ENCODE data around the gene MBNL3. TPM values are rescaled to one million over a fixed set of nuclear protein-coding genes. Genes with fewer than 3 reads are reported as not detected.
"Not testable (repeated sequence)": the region's sequence is repeated elsewhere in the genome, so short reads cannot be mapped to it uniquely, and the experiment has no call there.

MBNL3 gene
- total RNA-seq, 1 donor from 2014 or later: 22.6 TPM

GRCh38 chrX:132393085-132393484 lies 95.8 kb downstream of the MBNL3 start:
- DNase-seq (ENCODE audit: low spot score) (no peak), ATAC-seq (no peak)
- intact Hi-C loops (cut with DNase I): no loop called here

GRCh38 chrX:132390792-132391191 lies 98.0 kb downstream of the MBNL3 start:
- intact Hi-C loops (cut with DNase I): no loop called here
- no peak for DNase-seq (ENCODE audit: low spot score)

GRCh38 chrX:132389480-132389879 lies 99.4 kb downstream of the MBNL3 start:
- ATAC-seq (peak; percentile 92), DNase-seq (ENCODE audit: low spot score) (no peak)
- intact Hi-C loops (cut with DNase I): no loop called here

More at GRCh38 chrX:132390792-132391191, 98.0 kb downstream of the MBNL3 start:
- no peak for ATAC-seq

- intact Hi-C loops (cut with DNase I): no loop called here
- ATAC-seq (no peak), DNase-seq (ENCODE audit: low spot score) (no peak)
These were observed 100.5 kb downstream of the MBNL3 start for GRCh38 chrX:132388371-132388770.

GRCh38 chrX:132384301-132384700 lies 104.5 kb downstream of the MBNL3 start:
- no peak for DNase-seq (ENCODE audit: low spot score)
- intact Hi-C loops (cut with DNase I): no loop called here

DNA sequence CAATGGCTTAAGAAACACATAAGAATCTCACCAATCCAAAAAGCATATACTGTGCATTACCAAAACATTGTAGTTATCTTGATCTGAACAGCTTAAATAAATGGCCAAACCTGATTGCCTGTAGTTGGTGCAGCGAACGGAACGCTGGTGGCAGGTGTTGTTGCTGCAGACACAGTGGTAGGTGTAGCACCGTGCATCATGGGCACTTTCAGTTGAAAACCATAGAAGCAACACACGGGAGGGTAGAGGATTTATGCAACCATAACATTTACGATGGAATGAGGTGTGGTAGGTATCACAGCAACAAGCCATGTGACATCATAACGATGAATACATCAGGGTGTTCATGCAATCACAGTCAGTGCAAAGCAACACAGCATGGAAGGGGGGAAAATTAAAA lies 106.8 kb downstream of the MBNL3 start:
- no peak for DNase-seq (ENCODE audit: low spot score)
- intact Hi-C loops (cut with DNase I): no loop called here
- ATAC-seq: no peak

More at GRCh38 chrX:132384301-132384700, 104.5 kb downstream of the MBNL3 start:
- no peak for ATAC-seq

GRCh38 chrX:132378281-132378680 lies 110.6 kb downstream of the MBNL3 start:
- intact Hi-C loops (cut with DNase I): no loop called here
- DNase-seq (ENCODE audit: low spot score): no peak
- no peak for ATAC-seq

DNA sequence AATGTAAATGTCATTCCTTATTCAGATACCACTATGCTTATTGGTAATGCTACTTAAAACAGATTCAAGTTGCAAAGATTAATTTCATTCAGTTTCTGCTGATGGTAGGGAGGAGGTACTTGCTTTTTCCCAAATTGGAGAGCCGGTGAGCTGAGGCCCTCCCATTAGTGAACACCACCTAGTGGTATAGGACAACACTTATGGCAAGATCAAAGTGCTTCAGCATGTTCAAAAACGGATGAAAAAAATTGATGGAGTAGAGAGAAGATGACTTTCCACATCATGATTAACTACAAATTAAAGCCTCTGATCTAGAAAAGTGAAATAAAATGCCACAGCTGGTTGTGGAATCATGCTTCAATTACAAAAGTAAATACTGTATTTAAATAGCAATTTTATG lies 112.9 kb downstream of the MBNL3 start:
- no peak for ATAC-seq
- intact Hi-C loops (cut with DNase I): no loop called here
- DNase-seq (ENCODE audit: low spot score): no peak

- intact Hi-C loops (cut with DNase I): no loop called here
- DNase-seq (ENCODE audit: low spot score) (no peak), ATAC-seq (no peak)
These were observed 115.2 kb downstream of the MBNL3 start for GRCh38 chrX:132373610-132374009.

DNA sequence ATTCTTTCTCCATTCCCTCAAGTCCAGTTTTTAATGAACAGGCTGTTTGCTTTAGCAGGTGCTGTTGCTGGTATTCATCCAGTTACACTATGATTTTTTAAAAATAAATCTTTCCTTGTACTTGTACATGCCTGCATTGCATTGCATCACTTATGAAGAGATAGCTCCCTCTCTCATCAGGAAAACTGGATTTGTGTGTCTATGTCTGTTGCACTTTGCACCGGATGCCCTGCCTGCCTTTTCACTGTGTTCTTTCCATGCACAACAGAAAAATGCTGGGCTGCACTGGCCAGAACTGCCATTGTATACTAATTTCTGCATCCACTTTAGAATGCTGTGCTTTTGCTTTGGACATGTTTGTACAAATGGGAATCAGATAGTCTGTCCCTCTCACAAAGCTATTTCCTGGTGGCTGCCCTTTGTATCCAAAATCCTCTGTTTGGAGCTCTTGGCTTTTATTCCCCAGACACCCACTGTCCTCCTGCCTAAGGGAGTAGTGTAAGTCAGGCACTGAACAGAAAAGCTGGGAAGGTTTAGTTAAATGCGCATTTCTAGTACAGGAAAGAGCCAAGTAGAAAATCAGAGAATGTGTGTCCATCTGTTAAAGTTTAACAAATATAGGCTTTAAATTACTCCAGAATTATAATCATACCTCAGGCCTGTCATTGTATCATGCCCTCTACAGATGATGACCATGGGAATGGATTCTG lies 119.1 kb downstream of the MBNL3 start:
- intact Hi-C loops (cut with DNase I): no loop called here
- ATAC-seq (peak; percentile 65), DNase-seq (ENCODE audit: low spot score) (no peak)

GRCh38 chrX:132367984-132368383 lies 120.9 kb downstream of the MBNL3 start:
- DNase-seq (ENCODE audit: low spot score) (no peak), ATAC-seq (peak; percentile 28)
- intact Hi-C loops (cut with DNase I): no loop called here

DNA sequence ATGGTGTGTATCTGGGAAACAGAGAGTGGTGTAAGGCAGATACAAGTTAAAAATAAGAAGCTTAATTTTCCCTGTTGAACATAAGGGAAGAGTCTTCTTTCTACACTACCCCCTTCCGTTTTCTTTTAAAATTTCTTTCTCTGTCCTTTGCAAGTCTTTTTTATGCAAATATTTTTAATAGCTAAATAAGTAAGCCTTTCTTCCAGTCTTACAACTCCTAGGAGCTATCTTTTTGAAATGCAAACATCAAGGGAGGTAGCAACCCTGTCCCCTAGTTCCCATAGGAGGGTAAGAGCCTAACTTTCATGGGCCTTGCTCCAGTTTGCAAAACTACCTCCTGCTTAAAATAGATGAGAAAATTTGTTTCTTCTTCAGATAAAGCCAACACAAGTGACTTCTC lies 121.5 kb downstream of the MBNL3 start:
- intact Hi-C loops (cut with DNase I): no loop called here
- no peak for ATAC-seq
- no peak for DNase-seq (ENCODE audit: low spot score)

DNA sequence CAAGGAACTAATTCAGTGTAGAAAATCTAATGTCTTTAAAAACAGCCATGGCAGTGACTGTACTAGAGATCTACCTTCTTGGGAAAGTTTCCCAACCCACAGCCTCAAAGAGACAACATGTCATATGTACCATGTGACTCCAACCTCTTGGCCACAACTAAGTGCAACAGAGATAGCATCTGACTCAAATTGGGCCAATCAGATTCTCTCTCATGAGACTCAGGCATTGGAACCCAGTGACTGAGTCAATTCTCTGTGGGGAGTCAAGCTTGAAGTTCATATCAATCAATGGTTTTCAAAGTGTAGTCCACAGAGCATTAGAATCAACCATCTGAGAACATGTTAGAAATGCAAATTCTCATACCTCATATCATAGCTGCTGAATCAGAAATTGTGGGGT lies 123.3 kb downstream of the MBNL3 start:
- no peak for ATAC-seq
- no peak for DNase-seq (ENCODE audit: low spot score)
- intact Hi-C loops (cut with DNase I): no loop called here

GRCh38 chrX:132364313-132364712 lies 124.5 kb downstream of the MBNL3 start:
- DNase-seq (ENCODE audit: low spot score) (no peak), ATAC-seq (no peak)
- intact Hi-C loops (cut with DNase I): no loop called here

DNA sequence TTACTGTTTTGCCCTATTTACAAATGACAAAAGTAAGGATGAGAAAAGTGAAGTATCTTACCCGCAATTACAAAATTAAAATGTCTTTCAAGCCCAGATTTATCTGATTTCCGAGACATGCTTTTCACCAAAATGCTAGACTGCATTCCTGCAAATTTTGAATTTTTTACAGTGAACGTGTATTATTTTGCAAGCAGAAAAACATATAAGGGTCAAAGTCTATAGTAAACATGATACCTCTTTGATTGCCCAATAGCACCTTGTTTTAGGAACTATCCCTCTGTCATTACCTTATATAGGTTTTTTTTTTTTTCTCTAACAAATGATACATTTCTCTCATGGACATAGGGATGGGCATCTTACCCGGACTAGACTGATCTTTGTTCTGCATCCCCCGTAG lies 135.4 kb downstream of the MBNL3 start:
- DNase-seq (ENCODE audit: low spot score): no peak
- intact Hi-C loops (cut with DNase I): loop anchor here (2.0 kb wide), 1 partner anchor 59 kb away; no protein-coding TSS in a partner anchor
- ATAC-seq: no peak

GRCh38 chrX:132336172-132336571 lies 152.7 kb downstream of the MBNL3 start:
- intact Hi-C loops (cut with DNase I): no loop called here
- no peak for DNase-seq (ENCODE audit: low spot score)
- ATAC-seq: no peak

- no peak for DNase-seq (ENCODE audit: low spot score)
- intact Hi-C loops (cut with DNase I): no loop called here
These were observed 155.5 kb downstream of the MBNL3 start for GRCh38 chrX:132333351-132333750.

DNA sequence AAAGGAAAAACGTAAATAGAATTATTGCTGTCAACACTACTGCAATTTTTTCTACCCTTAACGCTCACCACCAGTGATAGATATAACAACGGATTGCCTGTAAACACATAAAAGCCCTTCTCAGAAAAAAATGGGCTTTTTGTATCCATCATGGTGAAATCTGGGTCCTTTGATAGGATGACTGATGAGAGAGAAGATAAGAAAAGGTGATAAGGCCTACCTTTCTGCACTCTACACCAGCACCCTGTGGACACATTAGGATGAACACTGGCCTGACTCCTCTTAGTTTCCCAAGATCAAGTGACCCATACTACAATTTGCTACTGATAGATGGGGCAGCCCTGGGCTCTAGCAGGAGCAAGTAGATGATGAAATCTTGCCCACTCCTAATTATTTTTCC lies 157.3 kb downstream of the MBNL3 start:
- no peak for ATAC-seq
- intact Hi-C loops (cut with DNase I): no loop called here
- no peak for DNase-seq (ENCODE audit: low spot score)

More at GRCh38 chrX:132333351-132333750, 155.5 kb downstream of the MBNL3 start:
- no peak for ATAC-seq

DNA sequence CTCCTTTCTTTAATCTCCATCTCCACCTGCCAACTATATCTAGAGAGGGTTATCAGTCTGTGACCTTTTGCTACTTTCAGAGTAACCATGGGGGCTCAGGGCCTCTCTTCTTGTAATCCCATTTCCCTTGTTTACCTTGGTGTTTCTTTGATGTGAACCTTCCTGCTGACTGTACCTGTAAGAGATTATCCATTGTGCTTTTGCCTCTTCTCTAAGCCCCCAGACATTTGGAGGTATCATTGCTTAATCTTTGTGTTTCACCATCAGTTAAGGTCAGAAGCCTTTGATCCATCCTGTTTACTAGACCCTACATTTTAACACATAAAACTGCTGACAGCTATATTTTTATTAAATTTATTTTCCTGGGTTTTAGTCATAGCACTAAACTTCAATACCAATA lies 157.8 kb downstream of the MBNL3 start:
- DNase-seq (ENCODE audit: low spot score): no peak
- intact Hi-C loops (cut with DNase I): no loop called here
- no peak for ATAC-seq

DNA sequence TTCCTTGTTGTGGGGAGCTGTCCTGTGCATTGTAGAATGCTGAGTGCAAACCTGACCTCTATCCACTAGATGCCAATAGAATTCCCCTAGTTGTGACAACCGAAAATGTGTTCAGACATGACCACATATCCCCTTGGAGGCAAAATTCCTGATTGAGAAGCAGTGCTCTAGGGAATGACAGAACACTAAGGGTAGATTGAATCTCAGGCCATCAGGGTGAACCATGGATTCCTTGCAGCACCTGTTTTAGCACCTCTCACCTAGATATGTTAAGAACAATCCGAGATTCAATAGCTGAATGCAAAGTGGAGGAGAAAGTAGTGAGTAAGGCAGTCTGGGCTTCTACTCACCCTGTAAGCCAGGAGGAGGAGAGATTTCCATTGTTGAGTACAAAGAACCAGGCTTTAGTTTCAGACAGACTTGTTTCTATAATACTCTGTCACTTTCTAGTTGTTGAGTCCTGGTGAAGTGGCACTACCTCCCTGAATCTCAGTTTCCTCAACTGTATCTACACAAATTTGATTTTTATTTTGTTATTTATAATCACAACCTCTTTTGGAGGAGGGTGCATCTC lies 158.6 kb downstream of the MBNL3 start:
- intact Hi-C loops (cut with DNase I): no loop called here
- no peak for ATAC-seq
- no peak for DNase-seq (ENCODE audit: low spot score)

DNA sequence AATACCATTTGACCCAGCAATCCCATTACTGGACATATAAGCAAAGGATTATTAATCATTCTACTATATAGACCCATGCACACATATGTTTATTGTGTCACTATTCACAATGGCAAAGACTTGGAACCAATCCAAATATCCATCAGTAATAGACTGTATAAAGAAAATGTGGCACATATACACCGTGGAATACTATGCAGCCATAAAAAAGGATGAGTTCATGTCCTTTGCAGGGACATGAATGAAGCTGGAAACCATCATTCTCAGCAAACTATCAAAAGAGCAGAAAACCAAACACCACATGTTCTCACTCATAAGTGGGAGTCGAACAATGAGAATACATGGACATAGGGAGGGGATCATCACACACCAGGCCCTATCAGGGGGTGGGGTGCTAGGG lies 161.9 kb downstream of the MBNL3 start:
- ATAC-seq; intact Hi-C loops (cut with DNase I); DNase-seq (ENCODE audit: low spot score): not testable (repeated sequence)

Data from sciatic nerve (tissue), 2 donors.